Breast epithelium (tissue), 3 donors: Measurements from ENCODE around the gene CST3.

Source experiments
- CTCF ChIP-seq, 3 donors: fragments of 450-650 bp; IDR thresholded peaks; one replicate each; pipeline ENCODE4 v1.5.1; 2016 to 2017; ENCODE audit warnings: antibody characterized with exemption in 3 of 3, mild to moderate bottlenecking in 3 of 3, moderate library complexity in 3 of 3
- POLR2A ChIP-seq: fragments of 450-650 bp; IDR thresholded peaks from one replicate; pipeline ENCODE4 v1.6.1; 2016; ENCODE audit warnings: antibody characterized with exemption, mild to moderate bottlenecking, moderate library complexity

- no peak for TF ChIP-seq CTCF (IDR thresholded peaks at IDR 0.05)
- no peak for TF ChIP-seq POLR2A
Measured at GRCh38 chr20:23614163-23614562, 23.6 kb downstream of the CST3 start.
